Keratinocyte (primary cell): ENCODE data around the gene JAG2. TPM values are rescaled to one million over a fixed set of nuclear protein-coding genes. Genes with fewer than 3 reads are reported as not detected.

Experiments
- DNase-seq: peaks from one replicate; pipeline ENCODE4 v3.0.0-alpha.2; 2011; ENCODE audit warnings: low read depth, missing footprints, low spot score
- FAIRE-seq: peaks from 2 replicates; lab custom pipeline; 2011; peaks lifted over from hg19 to GRCh38; lab: Jason Lieb, UNC
- H2AFZ ChIP-seq: 2 replicates; pipeline ENCODE4 v1.6.0; 2012; ENCODE audit warnings: low read length, control low read depth, inconsistent platforms; ENCODE audit not compliant: control insufficient read depth
- H3K27ac ChIP-seq: 2 replicates; pipeline ENCODE4 v1.5.1; 2011; ENCODE audit warnings: low read length; ENCODE audit not compliant: control insufficient read depth, insufficient read depth
- H3K27me3 ChIP-seq: 3 replicates; pipeline ENCODE4 v1.6.0; 2011; ENCODE audit warnings: low read length; ENCODE audit not compliant: control insufficient read depth, insufficient read depth; ENCODE audit errors: extremely low read depth
- H3K36me3 ChIP-seq, 2 experiments: 2 replicates in 1 of 2; 3 replicates in 1 of 2; pipeline ENCODE4 v1.5.1; 2011; ENCODE audit warnings: low read length in 2 of 2, mild to moderate bottlenecking in 1 of 2; ENCODE audit not compliant: control insufficient read depth in 2 of 2, insufficient read depth in 2 of 2; ENCODE audit errors: extremely low read depth in 1 of 2
- H3K4me1 ChIP-seq: 3 replicates; pipeline ENCODE4 v1.5.1; 2011; ENCODE audit warnings: low read length; ENCODE audit not compliant: control insufficient read depth, insufficient read depth; ENCODE audit errors: extremely low read depth
- H3K4me2 ChIP-seq: 3 replicates; pipeline ENCODE4 v1.6.0; 2011; ENCODE audit warnings: low read depth, low read length; ENCODE audit not compliant: control insufficient read depth, insufficient read depth; ENCODE audit errors: extremely low read depth
- H3K4me3 ChIP-seq, 3 experiments: fragments of 200-600 bp in 1 of 3; sonication (generic) in 1 of 3; 2 replicates in 2 of 3; 3 replicates in 1 of 3; pipeline ENCODE4 v1.5.1; 2011 to 2016; ENCODE audit warnings: low read length in 3 of 3, mild to moderate bottlenecking in 3 of 3, control low read depth in 2 of 3, inconsistent platforms in 1 of 3, low read depth in 1 of 3, mixed read lengths in 1 of 3, mixed run types in 1 of 3, moderate library complexity in 1 of 3; ENCODE audit not compliant: control insufficient read depth in 2 of 3, insufficient read depth in 2 of 3; ENCODE audit errors: extremely low read depth in 1 of 3
- H3K79me2 ChIP-seq: 2 replicates; pipeline ENCODE4 v1.6.0; 2012; ENCODE audit warnings: low read length; ENCODE audit not compliant: control insufficient read depth, insufficient read depth
- H3K9ac ChIP-seq: 3 replicates; pipeline ENCODE4 v1.6.0; 2011; ENCODE audit warnings: low read length; ENCODE audit not compliant: control insufficient read depth, insufficient read depth; ENCODE audit errors: extremely low read depth
- H3K9me1 ChIP-seq: 3 replicates; pipeline ENCODE4 v1.6.0; 2011; ENCODE audit warnings: low read length; ENCODE audit not compliant: control insufficient read depth, insufficient read depth; ENCODE audit errors: extremely low read depth
- H3K9me3 ChIP-seq: 2 replicates; pipeline ENCODE4 v1.5.1; 2012; ENCODE audit warnings: low read depth, low read length; ENCODE audit not compliant: control insufficient read depth
- H4K20me1 ChIP-seq: 3 replicates; pipeline ENCODE4 v1.6.0; 2011; ENCODE audit warnings: low read length; ENCODE audit not compliant: control insufficient read depth, insufficient read depth; ENCODE audit errors: extremely low read depth
- CTCF ChIP-seq, 3 experiments: IDR thresholded peaks in 1 of 3; conservative IDR thresholded peaks in 1 of 3; optimal IDR thresholded peaks in 1 of 3; 2 replicates in 2 of 3; 3 replicates in 1 of 3; pipeline versions ENCODE3 to v1.5.1; 2011; ENCODE audit warnings: low read length in 3 of 3, mild to moderate bottlenecking in 3 of 3, moderate library complexity in 2 of 3, control low read depth in 1 of 3, inconsistent platforms in 1 of 3; ENCODE audit not compliant: insufficient read depth in 2 of 3; ENCODE audit errors: extremely low read depth in 1 of 3
- EZH2 ChIP-seq: IDR thresholded peaks from one replicate; pipeline ENCODE4 v1.6.1; 2012; ENCODE audit warnings: inconsistent platforms, mild to moderate bottlenecking, low read length, moderate library complexity
- dilution Hi-C: fragments of 300-500 bp; cut with MboI; formaldehyde crosslinking; loops from one replicate; pipeline ENCODE4 v1.7.0; 2020; ENCODE audit warnings: low sequenced_read_pairs; ENCODE audit not compliant: extremely low pct_ligation_motif_present
- polyA plus RNA-seq, 5 experiments: library from polyadenylated mRNA; depleted of rRNA in 3 of 5; stranded (reverse) in 3 of 5; stranded (forward) in 1 of 5; unstranded in 1 of 5; fragments of >200 nt; gene quantifications; 1 replicate in 1 of 5; 2 replicates in 3 of 5; 3 replicates in 1 of 5; pipeline versions ENCODE4 v1.2.1 to v1.2.3, GENCODE V29; 2011 to 2012; ENCODE audit warnings: missing spikeins in 2 of 5, low read depth in 1 of 5, low replicate concordance in 1 of 5

JAG2 gene
- polyA plus RNA-seq, 1 donor (not counting 4 experiments of a cell fraction or from before 2014, with no cell fraction given), result 28.3 TPM

DNA sequence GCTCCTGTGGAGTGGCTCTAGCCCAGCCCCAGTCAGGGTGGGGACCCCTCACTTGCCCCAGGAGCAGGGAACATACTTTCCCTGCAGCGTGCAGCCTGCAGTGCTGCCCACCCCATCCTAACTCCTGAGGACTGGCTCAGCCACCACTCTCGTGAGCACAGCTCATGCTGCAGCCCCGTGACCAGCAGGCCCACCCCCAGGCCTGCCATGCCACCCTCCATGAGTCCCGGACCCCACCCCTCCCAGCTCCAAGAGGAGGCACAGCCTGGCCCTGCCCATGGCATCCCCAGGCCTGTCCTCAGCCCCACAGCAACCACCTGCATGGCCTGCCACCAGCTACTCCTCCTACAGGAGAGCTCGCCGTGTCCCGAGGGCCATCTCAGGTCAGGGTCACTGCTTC lies 3.9 kb upstream of the JAG2 start:
- Histone ChIP-seq H3K9me1 (no peaks in the 10 kb centered on the region), H3K4me2 (no peak overlapping the region), H3K4me3 (no peak overlapping the region), H3K27ac (no peak overlapping the region), H3K9ac (no peak overlapping the region), H3K36me3 (no peaks in the 10 kb centered on the region), H3K79me2 (no peaks in the 10 kb centered on the region), H3K4me1 (peaks cover 19% of the 10 kb centered on the region), H4K20me1 (no peaks in the 10 kb centered on the region), H3K9me3 (no peaks in the 10 kb centered on the region), H2AFZ (no peak overlapping the region), H3K27me3 (peaks cover 9% of the 10 kb centered on the region)
- dilution Hi-C loops, result no loop called here
- FAIRE-seq (no peak), DNase-seq (no peak)
- TF ChIP-seq CTCF (optimal IDR thresholded peaks at IDR 0.05 in 1 of 3, IDR thresholded peaks at IDR 0.05 in 1 of 3, conservative IDR thresholded peaks at IDR 0.05 in 1 of 3; ENCODE audit: extremely low read depth in 1 of 3, insufficient read depth in 2 of 3, low read length in 3 of 3) (no peak), EZH2 (no peak)

- H3K9ac ChIP-seq, result no peak overlapping the region
- no peaks in the 10 kb centered on the region for H3K9me3 ChIP-seq
- no peak overlapping the region for H3K4me3 ChIP-seq
- no peaks in the 10 kb centered on the region for H3K9me1 ChIP-seq
- H3K79me2 ChIP-seq, result peaks cover 8% of the 10 kb centered on the region
- H4K20me1 ChIP-seq, result no peaks in the 10 kb centered on the region
- FAIRE-seq (no peak), DNase-seq (no peak)
- peaks cover 28% of the 10 kb centered on the region for H3K4me1 ChIP-seq
- no peak overlapping the region for H3K4me2 ChIP-seq
- TF ChIP-seq CTCF (optimal IDR thresholded peaks at IDR 0.05 in 1 of 3, IDR thresholded peaks at IDR 0.05 in 1 of 3, conservative IDR thresholded peaks at IDR 0.05 in 1 of 3; ENCODE audit: extremely low read depth in 1 of 3, insufficient read depth in 2 of 3, low read length in 3 of 3), result no peak
- no peak for TF ChIP-seq EZH2
- dilution Hi-C loops, result no loop called here
- no peak overlapping the region for H3K27ac ChIP-seq
- H3K36me3 ChIP-seq, result peaks cover 0 to 3% of the 10 kb centered on the region in 2 experiments
- H3K27me3 ChIP-seq, result peaks cover 9% of the 10 kb centered on the region
- no peak overlapping the region for H2AFZ ChIP-seq
Observed at GRCh38 chr14:105171004-105171673, 2.6 kb upstream of the JAG2 start.
